Renal pelvis (tissue), 12 donors: Measurements from ENCODE around the gene MTIF3. TPM values are rescaled to one million over a fixed set of nuclear protein-coding genes. Genes with fewer than 3 reads are reported as not detected.
A peak's percentile ranks its signal among the peaks of the same experiment; 100 is the strongest.

Experiments
- DNase-seq: peaks from one replicate; pipeline ENCODE4 v3.0.0-alpha.2; 2013
- long read RNA-seq, 16 experiments: transcript quantifications; one replicate each; lab custom pipeline, GENCODE V29; 2026
- polyA plus RNA-seq, 3 donors: library from polyadenylated mRNA; unstranded; fragments of 120-200 nt; gene quantifications; one replicate each; pipeline ENCODE4 v1.2.1, GENCODE V29; 2013; ENCODE audit not compliant: insufficient read length in 3 of 3

The MTIF3 gene, protein sequence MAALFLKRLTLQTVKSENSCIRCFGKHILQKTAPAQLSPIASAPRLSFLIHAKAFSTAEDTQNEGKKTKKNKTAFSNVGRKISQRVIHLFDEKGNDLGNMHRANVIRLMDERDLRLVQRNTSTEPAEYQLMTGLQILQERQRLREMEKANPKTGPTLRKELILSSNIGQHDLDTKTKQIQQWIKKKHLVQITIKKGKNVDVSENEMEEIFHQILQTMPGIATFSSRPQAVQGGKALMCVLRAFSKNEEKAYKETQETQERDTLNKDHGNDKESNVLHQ
- polyA plus RNA-seq, result 10 to 100 TPM; 72.6 to 86.5 (median 73.8) TPM
- long read RNA-seq, donor 1, transcript MTIF3-202 (5 exons, 1,005 nt), result major isoform, 8 of 21 reads
- long read RNA-seq, donor 1, transcript MTIF3-203 (3 exons, 889 nt), result minor isoform, 5 of 21 reads
- long read RNA-seq, donor 1, partial matches to known transcripts, result 5 of 21 reads
- long read RNA-seq, donor 1, other reads (novel, unspliced or antisense), result 0 of 21 reads
- long read RNA-seq, donor 2, transcript MTIF3-203 (3 exons, 889 nt), result minor isoform, 6 of 131 reads
- long read RNA-seq, donor 2, transcript MTIF3-202 (5 exons, 1,005 nt), result major isoform, 15 of 131 reads
- long read RNA-seq, donor 2, partial matches to known transcripts, result 110 of 131 reads
- long read RNA-seq, donor 2, other reads (novel, unspliced or antisense), result 0 of 131 reads
- long read RNA-seq, donor 3, transcript MTIF3-202 (5 exons, 1,005 nt), result major isoform, 21 of 34 reads
- long read RNA-seq, donor 3, partial matches to known transcripts, result 10 of 34 reads
- long read RNA-seq, donor 3, other reads (novel, unspliced or antisense), result 0 of 34 reads
- long read RNA-seq, donor 4, transcript MTIF3-203 (3 exons, 889 nt), result minor isoform, 5 of 38 reads
- long read RNA-seq, donor 4, transcript MTIF3-202 (5 exons, 1,005 nt), result major isoform, 18 of 38 reads
- long read RNA-seq, donor 4, partial matches to known transcripts, result 5 of 38 reads
- long read RNA-seq, donor 4, other reads (novel, unspliced or antisense), result 6 of 38 reads
- long read RNA-seq, donor 5, partial matches to known transcripts, result 33 of 40 reads
- long read RNA-seq, donor 5, other reads (novel, unspliced or antisense), result 0 of 40 reads
- long read RNA-seq, donor 6, transcript MTIF3-202 (5 exons, 1,005 nt), result major isoform, 10 of 39 reads
- long read RNA-seq, donor 6, transcript MTIF3-203 (3 exons, 889 nt), result minor isoform, 5 of 39 reads
- long read RNA-seq, donor 6, partial matches to known transcripts, result 23 of 39 reads
- long read RNA-seq, donor 6, other reads (novel, unspliced or antisense), result 0 of 39 reads
- long read RNA-seq, donor 7, transcript MTIF3-202 (5 exons, 1,005 nt), result major isoform, 19 of 147 reads
- long read RNA-seq, donor 7, partial matches to known transcripts, result 117 of 147 reads
- long read RNA-seq, donor 7, other reads (novel, unspliced or antisense), result 6 of 147 reads
- long read RNA-seq, donor 8, partial matches to known transcripts, result 0 of 4 reads
- long read RNA-seq, donor 8, other reads (novel, unspliced or antisense), result 0 of 4 reads
- long read RNA-seq, donor 9, transcript MTIF3-202 (5 exons, 1,005 nt), result major isoform, 21 of 49 reads
- long read RNA-seq, donor 9, transcript MTIF3-203 (3 exons, 889 nt), result minor isoform, 9 of 49 reads
- long read RNA-seq, donor 9, partial matches to known transcripts, result 12 of 49 reads
- long read RNA-seq, donor 9, other reads (novel, unspliced or antisense), result 5 of 49 reads
- long read RNA-seq, donor 10, transcript MTIF3-202 (5 exons, 1,005 nt), result major isoform, 15 of 144 reads
- long read RNA-seq, donor 10, partial matches to known transcripts, result 57 of 144 reads
- long read RNA-seq, donor 10, other reads (novel, unspliced or antisense), result 67 of 144 reads
- long read RNA-seq, donor 11, transcript MTIF3-203 (3 exons, 889 nt), result minor isoform, 5 of 85 reads
- long read RNA-seq, donor 11, transcript MTIF3-202 (5 exons, 1,005 nt), result major isoform, 14 of 85 reads
- long read RNA-seq, donor 11, partial matches to known transcripts, result 64 of 85 reads
- long read RNA-seq, donor 11, other reads (novel, unspliced or antisense), result 0 of 85 reads
- long read RNA-seq, donor 12, transcript MTIF3-202 (5 exons, 1,005 nt), result major isoform, 16 of 164 reads
- long read RNA-seq, donor 12, partial matches to known transcripts, result 85 of 164 reads
- long read RNA-seq, donor 12, other reads (novel, unspliced or antisense), result 60 of 164 reads
- long read RNA-seq, donor 13, transcript MTIF3-202 (5 exons, 1,005 nt), result major isoform, 7 of 20 reads
- long read RNA-seq, donor 13, partial matches to known transcripts, result 7 of 20 reads
- long read RNA-seq, donor 13, other reads (novel, unspliced or antisense), result 0 of 20 reads
- long read RNA-seq, donor 14, result 0 reads
- long read RNA-seq, donor 15, transcript MTIF3-203 (3 exons, 889 nt), result minor isoform, 7 of 158 reads
- long read RNA-seq, donor 15, transcript MTIF3-202 (5 exons, 1,005 nt), result major isoform, 27 of 158 reads
- long read RNA-seq, donor 15, partial matches to known transcripts, result 121 of 158 reads
- long read RNA-seq, donor 15, other reads (novel, unspliced or antisense), result 0 of 158 reads
- long read RNA-seq, donor 16, transcript MTIF3-203 (3 exons, 889 nt), result minor isoform, 6 of 148 reads
- long read RNA-seq, donor 16, transcript MTIF3-202 (5 exons, 1,005 nt), result major isoform, 21 of 148 reads
- long read RNA-seq, donor 16, partial matches to known transcripts, result 71 of 148 reads
- long read RNA-seq, donor 16, other reads (novel, unspliced or antisense), result 48 of 148 reads

DNA sequence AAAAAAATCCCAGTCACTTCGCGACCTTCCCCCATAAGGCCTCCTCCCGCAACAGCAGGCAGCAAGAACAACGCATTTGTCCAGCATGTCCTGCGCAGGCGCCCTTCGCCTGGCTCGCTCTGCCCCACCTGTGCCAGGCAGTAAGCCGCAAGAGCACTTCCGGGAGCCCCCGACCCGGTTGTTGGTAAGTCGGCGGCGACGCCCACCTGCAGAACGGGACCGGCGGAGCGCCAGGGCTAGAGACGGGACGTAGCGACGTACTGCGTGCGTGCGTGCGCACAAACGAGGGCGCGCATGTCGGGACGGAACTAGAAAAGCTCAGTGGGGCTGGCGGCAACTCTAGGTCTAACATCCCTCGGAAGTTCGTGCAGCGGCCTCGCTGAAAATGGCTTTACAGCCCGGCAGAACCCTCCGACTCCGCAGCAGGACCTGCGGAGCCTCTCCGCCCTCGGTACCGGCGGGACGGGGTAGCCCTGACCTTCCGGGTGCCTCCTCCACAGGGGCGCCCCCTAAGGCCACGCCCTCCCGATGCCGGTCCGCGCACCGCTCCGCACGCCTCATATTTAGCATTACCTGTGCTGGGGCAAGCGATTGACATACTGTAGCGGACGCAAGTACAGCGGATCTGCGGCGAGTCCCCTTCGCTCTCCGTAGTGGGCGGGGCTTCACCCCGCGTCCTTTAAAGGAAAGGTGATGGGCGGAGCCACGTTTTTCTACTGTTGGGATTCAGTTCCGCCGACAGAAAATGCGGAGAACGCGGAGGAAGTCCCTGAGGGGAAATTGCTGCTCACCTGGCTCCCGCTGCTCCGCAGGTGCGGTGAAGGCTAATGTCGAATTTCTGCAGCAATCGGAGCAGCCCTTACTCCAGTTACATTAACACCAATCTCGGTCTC lies at the start of gene MTIF3:
Gene MTIF3, minus strand, starts transcription at position 629 of the 893 bp plus-strand sequence. CDS start 10,116 bp downstream, outside the sequence.
- DNase-seq, result peak; percentile 96

DNA sequence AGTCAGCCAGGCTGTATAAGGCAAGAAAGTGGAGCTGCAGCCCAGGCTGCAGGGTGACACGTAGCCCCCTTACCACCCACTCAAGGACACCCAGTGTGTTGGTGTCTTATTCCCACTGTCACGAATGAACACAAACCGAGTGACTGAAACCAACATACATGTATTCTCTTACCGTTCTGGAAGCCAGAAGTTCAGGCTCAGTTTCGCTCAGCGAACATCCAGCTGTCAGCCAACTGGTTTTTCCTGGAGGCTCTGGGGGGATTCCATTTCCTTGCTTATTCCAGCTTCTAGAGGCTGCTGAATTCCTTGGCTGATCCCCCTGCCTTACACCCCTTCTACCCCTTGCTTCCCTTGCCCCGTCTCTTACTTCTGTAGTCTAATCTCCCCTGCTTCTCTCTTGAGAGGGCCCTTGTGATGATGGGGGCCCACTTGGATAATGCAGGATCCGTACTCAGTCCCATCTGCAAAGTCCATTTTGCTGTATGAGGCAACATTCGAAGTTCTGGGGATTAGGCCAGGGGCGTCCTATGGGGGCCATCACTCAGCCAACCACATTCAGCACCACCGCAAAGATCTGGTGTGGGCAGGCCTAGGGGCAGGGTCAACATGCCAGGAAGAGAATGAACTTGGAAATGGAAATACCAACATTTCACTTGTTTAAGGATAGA lies 47.3 kb upstream of the MTIF3 start:
- no peak for DNase-seq

DNA sequence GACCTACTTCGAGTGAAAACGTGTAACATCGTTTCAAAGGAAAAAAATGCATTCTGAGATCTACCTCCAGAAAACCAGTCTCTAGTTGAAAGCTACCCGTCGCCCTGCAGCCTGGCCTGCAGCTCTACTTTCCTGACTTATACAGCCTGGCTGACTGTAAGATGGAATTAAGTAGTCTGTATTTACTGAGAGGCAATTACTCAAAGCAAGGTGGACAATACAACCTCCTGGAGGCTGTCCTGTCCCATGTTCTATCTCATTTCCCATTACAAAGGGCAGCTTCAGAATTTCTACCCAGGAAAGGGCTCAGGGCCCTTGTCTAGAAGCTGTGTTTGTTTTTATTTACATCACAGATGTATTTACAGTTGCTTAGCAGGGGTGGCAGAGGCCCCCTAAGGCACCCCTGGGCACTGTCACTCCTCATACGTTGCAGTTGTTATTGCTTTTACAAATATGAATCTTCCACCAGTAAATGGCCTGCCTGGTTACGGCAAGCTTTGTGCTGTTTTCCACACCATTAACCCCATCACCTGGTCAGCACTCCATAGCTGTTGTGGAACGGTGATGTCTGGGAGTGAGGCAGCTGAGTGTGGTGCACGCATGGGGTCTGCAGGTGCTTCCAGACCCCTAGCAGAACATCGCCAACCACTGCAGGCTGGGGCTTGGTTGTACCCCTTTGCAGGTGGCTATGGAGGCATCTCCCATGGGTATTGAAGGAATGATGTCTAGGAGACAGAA lies 46.3 kb upstream of the MTIF3 start:
- peak; percentile 40 for DNase-seq

DNA sequence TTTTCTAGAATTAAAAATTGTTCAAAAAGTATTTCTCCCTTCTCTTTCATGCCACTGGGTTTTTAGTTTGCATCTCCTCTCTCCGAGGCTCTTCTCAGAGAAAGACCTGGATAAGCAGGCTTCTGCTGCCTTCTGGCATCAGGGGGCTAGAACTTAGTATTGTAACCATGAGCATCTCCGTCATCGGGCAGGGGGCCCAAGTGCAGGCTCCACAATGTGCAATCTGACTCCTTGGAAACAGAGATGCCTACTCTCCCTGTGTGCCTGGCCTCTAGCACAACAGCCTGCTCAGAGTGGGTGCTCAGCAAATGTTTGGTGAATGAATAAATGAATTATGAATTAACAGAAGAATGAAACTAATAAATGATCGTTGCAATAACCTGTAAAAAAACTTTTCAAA lies 45.6 kb upstream of the MTIF3 start:
- no peak for DNase-seq

DNA sequence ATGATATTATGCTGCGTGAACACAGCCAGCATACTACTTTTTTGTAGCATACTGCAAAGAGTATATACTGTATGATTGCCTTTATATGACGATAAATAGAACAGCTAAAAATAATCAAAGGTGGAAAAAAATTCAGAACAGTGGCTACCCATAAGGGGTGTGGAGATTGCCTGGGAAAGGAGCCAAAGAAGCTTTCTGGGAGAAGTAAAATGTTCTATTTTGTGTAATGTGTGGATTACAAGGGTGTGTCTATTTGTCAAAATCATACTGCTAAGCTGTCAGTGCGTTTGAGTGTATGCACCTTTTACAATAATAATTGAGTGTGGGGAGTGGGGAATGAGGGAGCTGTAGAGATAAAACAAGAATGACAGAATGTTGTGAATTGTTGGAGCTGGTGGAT lies 45.2 kb upstream of the MTIF3 start:
- DNase-seq, result no peak

DNA sequence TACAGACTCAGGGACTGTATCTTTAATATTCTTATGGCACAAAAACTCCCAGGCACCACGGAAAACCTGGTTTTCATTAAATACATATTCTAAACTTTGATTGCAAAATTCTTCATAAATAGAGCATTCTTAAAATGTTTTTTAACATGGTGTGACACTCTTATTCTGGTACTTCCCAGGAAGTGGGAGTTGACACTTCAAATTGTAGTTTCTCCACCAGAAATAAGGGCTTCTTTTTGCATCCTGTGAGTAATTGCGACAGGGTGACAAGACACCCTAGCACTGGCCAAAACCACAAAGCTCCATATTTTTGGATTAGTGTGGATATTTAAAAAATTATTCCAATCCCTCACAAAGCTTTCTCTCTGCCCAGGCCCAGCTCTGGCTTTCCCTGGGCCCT lies 43.6 kb upstream of the MTIF3 start:
- DNase-seq, result no peak

DNA sequence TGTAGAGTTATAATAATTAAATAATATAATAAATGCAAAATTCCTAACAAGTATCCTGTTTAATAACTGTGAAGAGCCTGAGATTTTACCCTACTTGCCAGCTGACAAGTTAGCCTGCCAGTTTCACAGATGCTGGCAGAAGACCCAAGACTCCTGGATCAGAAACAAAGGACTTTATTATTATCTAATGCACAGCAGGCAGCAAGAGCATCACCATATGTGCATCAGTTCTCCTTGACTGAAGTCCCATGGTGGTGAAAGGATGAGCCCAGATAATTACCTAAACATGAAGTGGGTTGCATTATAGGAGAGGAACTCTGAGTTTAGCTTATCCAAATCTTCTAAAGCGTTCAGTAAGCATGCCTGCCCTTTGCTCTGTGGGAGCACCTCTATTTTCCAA lies 39.1 kb upstream of the MTIF3 start:
- DNase-seq, result no peak

DNA sequence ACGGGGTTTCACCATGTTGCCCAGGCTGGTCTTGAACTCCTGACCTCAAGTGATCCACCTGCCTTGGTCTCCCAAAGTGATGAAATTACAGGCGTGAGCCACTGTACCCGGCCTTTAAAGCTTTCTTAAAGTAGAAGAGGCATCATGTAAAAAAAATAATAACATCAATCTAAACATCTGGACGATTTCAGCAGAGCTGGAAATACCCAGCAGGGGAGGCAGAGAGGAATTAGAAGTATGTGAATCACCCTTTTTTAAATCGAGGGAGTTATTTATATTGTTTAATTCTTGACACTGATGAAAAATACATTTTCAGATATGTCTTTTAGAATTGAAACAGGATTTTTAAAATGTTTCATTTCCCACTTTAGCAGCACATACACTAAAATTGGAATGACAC lies 37.4 kb upstream of the MTIF3 start:
- no peak for DNase-seq

DNA sequence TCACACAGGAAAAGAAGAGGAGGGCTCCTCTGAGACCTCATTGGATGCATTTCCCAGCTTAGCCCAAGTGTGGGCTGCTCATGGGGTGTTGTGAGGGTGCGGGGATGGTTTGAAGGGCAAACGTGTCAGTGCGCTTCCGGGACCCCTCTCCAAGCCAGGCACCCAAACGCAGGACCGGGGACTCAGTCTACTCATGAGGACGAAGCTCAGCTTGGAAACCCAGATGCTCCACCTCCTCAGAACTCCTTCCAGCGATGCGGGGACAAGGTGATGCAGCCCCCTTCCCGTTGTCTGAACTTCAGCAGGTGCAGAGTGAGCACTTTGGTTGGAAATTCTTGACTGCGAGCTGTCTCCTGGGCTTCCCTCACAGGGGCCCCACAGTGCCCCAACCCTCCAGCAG lies 33.1 kb upstream of the MTIF3 start:
- no peak for DNase-seq

DNA sequence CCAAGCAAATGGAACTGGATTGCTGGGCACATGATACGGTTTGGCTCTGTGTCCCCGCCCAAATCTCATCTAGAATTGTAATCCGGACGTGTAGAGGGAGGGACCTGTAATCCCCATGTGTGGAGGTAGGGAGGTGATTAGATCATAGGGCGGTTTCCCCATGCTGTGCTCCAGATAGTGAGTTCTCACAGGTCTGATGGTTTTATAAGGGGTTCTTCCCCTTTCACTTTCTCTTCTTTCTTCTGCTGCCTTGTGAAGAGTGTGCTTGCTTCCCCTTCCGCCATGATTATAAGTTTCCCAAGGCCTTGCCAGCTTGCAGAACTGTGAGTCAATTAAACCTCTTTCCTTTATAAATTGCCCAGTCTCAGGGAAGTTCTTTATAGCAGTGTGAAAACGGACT lies 32.6 kb upstream of the MTIF3 start:
- DNase-seq, result no peak

DNA sequence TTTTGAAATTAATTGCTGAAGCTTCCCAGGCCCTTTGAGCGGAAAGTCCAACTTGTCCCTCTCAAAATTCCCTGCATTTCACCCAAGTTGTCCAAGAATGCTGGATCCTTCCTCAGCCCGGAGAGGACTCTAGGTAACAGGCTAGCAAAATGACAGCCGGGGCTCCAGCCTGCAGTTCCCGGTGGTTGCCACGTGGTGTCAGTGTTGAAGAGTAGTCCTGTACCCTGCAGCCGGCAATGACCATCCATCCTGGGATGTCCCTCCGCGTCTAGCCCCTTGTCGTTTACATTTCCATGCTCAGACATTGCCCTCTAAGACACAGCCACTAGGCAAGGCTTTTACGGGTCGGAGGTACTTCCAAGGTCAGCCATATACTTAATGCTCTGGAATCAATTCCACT lies 31.4 kb upstream of the MTIF3 start:
- no peak for DNase-seq

DNA sequence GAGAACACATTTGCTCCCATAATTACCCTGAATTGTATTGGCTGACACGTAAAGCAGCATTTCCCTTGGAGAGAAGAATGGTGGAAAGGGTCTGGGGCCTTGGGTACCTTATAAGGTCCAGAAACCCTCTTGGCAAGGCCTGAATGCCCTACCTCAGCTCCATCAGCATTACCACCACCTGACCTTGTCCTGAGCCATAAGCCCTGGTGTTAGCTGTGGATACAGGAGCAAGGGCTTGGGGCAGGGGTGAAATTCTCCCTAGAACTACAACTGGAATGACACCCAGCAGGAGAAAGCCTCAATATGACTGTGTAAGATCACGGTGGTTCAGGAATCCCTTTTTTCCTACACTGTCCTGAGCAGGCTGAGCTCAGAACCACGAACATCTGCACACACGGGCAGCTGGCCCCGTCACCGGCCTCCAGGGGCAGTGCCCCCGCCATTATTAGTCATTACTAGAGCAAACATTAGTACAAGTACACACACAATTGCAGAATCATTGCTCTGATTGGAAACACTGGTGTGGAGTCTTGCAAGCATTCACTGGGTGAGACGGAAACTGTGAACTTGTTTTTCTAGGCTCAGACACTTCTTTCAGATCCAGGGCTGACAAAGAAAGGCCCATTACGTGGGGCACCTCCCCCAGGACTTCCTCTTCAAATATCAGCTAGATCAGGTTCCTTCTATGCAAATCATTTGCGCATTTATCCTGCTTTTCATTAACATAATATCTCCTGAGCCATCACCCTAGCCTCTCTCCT lies 26.8 kb upstream of the MTIF3 start:
- DNase-seq, result no peak

DNA sequence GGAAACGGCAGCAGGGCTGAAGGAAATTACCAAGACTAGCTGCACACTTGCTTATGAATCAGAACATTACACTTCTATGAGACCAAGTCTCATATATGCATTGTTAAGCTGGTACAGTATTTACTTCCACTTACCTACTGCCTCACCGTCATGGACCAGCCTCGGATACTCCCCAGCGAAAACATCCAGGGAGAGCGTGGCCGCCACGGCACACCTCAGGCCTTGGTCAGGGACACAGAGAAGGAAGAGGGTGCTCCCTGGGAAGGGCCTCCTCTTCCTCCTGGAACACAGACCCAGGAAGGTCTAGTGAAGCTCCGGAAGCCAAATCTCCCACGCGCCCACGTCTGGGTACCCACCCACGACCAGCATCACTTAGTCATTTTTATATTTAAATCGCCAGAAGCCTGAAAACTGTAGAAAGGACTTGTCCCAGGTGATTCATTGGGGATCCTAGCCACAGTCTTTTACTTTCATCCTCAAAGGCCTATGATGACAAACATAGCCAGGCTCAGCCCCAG lies 24.4 kb upstream of the MTIF3 start:
- no peak for DNase-seq

DNA sequence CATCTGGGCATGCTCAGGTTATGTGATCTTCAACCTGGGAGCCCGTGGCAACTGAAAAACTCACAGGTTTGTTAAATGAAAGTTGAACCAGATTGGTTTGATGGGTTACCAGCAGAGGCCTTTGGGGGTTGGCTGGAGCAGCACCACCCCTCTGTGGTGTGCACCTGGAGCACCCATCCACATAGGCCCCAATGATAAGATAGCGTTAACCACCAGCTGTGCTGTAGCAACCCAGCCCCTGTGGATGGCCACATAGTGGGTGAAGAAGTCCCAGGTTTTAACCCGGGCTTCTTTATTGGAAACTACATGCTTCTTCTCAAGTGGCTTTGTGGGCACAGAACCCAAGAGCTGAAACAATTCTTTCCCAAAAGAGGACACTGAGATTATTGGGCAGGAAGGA lies 22.6 kb upstream of the MTIF3 start:
- DNase-seq, result no peak

DNA sequence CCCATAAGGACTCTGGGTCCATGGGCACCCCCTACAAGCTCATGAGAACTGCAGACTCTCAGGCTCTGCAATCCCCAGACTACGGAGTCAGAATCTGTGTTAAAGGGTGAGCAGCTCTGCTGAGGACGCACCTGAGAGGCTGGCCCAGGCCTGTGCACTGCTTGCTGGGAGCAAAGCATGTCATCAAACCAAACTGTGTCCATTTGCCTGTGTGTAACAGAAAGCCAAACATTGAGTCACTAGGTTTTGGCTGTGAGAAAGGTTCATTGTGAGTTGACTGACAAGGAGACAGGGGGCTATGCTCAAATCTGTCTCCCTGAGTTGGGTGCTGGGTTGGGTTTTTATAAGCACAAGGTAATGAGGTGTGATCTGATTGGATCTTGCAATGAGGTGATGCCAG lies 22.1 kb upstream of the MTIF3 start:
- DNase-seq, result no peak
